Dedifferentiated amniotic fluid mesenchymal stem cell (primary cell): ENCODE measurements around the gene ADCY2.

Experiments
- DNase-seq: peaks from one replicate; pipeline ENCODE4 v3.0.0-alpha.2; 2016; ENCODE audit errors: extremely low spot score

Gene ADCY2

DNA sequence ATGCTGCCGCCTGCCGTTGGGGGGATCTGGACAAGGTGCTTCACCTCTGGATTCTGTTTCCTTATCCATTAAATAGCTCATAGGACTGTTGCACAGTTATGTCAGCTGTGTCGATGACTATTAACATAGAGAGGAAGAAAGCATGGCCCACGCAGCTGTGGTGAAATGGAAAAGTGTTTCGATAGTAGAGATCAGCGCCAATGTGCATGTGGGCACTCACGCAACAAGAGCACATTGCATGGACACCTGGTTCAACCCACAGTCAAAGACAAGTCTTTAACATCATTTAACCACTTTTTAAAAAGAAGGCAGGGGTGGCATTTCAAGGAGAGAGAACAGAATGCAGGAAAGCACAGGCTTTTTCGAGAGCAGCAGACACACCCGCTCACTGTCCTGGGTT is 107.6 kb downstream of the ADCY2 start:
- DNase-seq: no peak

DNA sequence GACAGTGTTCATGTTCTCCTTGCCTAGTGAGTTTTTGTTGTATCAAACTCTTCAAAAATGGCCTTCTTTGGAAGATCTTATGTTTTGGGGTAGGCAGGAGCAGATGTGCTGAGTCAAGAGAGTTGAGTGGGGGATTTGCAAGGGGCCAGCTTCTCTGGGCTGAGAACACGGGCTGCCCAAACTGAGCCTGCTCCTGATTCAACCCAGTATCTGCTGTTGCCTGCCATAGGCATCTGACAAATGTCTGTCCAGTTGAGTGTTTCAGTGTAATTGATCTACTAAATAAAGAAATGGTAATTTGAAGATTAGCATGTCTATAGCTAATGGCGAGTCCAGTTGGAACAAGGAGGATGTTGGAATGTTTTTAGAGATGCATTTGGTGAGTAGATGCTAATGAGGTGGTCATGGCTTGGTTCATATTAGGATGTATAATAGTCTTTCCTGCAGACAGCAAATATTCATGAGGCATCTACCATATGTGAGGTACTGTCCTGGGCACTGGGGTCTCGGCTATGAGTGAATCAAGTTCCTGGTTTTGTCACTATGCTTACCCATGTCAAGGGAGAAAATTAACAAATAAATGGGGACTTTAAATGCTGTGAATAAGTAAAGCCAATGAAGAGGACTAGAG is 119.5 kb downstream of the ADCY2 start:
- no peak for DNase-seq

DNA sequence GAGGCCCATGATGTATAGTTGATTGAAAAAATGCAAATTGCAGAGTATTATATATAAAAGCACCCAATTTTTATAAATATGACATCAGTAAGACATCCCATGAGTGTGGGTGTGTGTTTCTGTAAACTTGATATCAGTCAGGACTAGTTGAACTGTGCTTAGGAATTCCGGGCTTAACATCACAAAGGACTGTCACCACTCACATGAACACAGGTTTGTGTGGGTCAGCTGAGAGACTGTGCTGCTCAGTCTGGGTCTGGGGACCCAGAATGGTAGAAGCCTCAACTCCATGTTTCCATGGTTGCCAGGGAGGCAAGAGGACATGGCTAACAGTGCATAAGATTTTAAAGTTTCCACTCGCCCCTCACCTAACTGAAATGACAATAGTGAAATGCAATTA is 120.3 kb downstream of the ADCY2 start:
- no peak for DNase-seq

- DNase-seq: no peak
Measured at GRCh38 chr5:7517006-7517405, 121.1 kb downstream of the ADCY2 start.

- DNase-seq: no peak
Measured at GRCh38 chr5:7518947-7519560, 123.1 kb downstream of the ADCY2 start.

GRCh38 chr5:7519564-7519963 is 123.6 kb downstream of the ADCY2 start:
- no peak for DNase-seq

- DNase-seq: no peak
Measured at GRCh38 chr5:7529880-7530279, 133.9 kb downstream of the ADCY2 start.

DNA sequence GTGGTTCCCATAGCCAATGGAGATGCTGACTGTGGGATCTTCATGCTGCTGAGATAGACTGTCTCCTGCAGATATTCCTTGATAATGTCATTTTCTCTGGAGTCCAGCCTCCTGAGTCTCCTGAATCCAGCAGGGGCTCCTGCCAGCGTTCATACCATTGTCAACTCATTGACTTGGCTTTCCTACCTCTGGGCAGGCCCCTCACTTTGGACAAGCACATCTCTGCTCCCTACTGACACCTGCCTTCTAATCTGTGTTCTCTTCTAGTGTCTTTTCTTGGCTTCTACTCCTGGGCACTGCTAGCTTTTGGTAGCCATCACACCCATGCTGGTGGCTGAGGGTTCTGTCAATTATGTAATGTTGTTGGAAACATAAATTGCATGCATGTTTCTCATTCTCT is 138.0 kb downstream of the ADCY2 start:
- no peak for DNase-seq

- DNase-seq: no peak
Measured at GRCh38 chr5:7534505-7534904, 138.6 kb downstream of the ADCY2 start.

DNA sequence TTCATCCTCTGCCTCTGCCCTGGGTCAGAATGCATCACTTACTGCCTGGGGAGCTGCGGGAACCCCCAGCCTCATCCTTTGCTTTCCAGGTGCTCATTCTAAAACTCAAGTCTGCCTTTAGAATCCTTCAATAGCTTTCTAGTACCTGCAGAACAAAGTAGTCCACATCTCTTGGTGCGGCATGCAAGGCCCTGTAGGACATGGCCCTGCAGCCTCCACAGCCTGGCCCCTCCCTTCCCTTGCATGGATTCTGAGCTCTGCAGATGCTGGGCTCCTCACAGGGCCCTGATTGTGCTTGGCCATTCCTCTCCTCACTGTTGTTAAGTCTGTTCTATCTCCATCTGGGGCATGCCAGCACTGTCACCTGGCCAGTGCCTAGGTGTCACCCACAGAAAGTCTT is 141.6 kb downstream of the ADCY2 start:
- DNase-seq: no peak

- DNase-seq: no peak
Measured at GRCh38 chr5:7539571-7539970, 143.6 kb downstream of the ADCY2 start.

DNA sequence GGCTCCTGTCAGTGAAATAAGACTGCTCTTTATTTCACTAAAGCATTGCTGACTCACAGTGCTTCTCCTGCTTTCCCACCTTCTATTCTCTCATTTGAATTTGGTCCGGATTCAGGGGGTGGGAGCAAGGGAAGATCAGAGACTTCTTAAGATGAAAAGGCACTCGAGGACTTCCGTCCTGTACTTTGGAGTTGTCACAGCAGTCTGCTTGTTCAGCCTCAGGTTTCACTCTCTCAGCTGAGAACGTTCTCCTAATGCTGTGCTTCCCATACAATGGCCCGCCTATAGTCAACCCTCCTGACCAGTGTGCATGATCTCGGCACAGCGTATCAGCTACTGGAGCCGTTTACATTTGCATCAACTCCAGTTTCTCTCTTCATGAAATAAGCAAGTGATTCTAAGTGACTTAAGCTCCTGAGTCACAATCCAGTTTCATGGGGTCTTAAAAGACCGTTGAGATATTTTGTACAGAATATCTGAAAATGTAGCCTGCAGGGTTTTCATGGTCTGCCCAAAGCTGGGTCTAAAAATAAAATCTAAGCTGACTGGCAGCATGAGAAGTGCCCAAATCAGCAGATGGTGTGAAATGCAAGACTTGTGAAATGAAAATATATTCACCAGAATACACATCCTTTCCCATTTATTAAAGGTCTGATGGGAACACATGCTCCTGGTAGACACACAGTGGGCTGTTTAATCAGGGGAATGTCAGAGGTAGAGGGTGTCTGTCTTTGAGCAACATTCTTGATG is 145.0 kb downstream of the ADCY2 start:
- DNase-seq: no peak

GRCh38 chr5:7541898-7542297 is 146.0 kb downstream of the ADCY2 start:
- DNase-seq: no peak

DNA sequence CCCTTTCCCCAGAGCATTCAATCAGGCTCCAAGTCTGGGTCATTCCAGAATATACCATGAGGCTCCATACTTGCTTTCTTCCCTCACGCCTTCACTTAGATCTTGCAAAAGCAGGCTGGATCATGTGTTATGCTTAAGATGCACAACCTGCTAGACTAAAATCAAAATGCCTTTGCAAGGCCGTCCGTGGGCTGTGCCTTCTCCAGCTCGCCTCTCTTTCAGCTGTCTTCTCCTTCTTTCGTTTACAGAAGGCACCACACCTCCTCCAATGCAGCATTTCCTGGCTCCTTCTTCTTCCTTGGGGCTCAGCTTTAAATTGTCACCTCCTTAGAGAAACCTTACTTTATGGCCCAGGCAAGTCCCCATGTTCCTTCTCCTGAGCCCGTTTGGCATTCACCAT is 150.6 kb downstream of the ADCY2 start:
- no peak for DNase-seq

DNA sequence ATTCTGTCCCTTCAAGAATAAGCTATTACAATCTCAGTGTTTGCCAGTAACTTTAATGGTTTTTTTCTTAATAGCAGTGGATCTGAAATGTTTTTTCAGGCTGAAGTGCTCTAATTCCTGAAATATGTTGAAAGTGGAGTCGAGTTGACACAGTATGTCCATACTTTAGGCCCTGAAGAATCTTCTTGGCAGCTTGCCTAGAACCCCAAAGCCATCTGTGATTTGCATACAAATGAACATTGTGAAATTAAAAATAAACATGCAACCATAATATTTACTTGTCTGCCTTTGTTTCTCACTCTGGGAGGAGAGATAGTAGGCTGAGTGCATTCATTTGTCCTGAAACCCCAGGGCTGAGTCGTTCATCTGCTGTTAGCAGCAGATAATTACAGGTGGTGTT is 152.7 kb downstream of the ADCY2 start:
- no peak for DNase-seq

DNA sequence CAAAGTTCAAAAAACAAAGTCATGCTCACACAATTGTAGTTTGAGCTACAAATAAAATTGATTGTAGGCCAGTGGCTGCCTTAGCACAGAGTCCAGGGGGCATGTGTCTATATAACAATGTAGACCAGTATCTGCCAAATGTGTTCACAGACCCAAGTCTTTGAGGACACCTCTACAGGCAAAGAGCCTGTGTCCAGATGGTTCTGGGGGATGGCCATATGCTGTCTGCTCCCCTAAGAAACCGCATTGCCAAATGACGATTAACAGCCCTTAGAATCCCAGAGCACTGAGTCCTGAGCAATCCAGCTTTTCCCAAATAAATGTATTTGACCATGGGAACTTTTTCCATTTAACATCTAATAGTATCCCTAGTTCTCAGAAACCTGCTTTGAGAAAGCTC is 169.6 kb downstream of the ADCY2 start:
- no peak for DNase-seq

DNA sequence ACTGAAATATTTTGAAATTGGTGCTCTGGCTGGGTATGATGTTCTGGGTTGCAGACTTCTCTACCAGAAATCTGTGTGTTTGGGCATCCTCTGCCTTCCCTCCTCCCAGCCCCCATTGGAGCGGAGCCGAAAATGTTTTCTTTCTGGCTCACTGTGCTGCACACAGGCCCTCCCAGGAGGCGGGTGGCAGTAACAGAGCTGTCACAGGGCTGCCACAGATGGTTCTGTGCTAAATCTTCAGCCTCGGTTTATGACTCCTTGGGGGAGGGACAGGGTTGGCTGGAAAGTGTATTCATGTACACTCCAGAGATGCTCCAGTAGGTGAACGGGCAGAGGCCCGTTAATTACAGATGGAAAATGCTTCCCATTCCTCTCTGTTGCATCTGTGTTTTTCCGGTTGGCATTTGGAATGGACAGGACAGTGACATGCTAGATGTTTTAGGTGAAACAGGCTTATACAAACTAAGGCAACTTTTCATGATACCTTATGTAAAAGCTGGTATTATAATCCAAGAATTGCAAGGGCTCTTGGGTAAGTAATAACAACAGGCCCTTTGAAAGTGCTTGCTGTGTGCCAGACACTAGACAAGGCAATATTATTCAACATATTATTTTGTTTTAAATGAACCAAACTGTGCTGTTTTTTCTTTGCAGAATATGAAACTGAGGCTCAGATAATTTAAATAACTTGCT is 180.2 kb downstream of the ADCY2 start:
- DNase-seq: no peak

- no peak for DNase-seq
Measured at GRCh38 chr5:7577381-7577780, 181.4 kb downstream of the ADCY2 start.

GRCh38 chr5:7578071-7578470 is 182.1 kb downstream of the ADCY2 start:
- no peak for DNase-seq

- no peak for DNase-seq
Measured at GRCh38 chr5:7584749-7585148, 188.8 kb downstream of the ADCY2 start.

- DNase-seq: no peak
Measured at GRCh38 chr5:7585807-7586206, 189.9 kb downstream of the ADCY2 start.

DNA sequence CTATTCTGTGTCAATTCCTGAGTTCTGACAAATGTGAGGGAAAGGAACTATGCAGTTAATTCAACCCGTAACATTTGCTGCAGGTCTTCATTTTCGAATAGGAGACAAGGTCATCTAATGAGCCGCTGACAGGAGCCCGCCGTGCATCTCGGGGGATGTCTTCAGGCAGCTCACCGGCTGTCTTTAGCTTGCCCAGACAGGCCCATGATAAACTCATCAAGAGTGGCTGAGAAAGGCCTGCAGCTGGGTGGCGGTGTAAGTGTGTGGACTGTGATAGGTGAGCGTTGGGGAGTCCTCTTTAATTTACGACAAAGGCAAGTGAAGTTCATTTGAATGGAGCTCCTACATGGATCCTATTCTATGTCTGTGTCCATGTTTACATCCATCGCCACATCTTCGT is 190.5 kb downstream of the ADCY2 start:
- DNase-seq: no peak

- no peak for DNase-seq
Measured at GRCh38 chr5:7589800-7590199, 193.9 kb downstream of the ADCY2 start.
